ENCODE results near the gene PNKD. TPM values are rescaled to one million over a fixed set of nuclear protein-coding genes. Genes with fewer than 3 reads are reported as not detected.

The PNKD gene
- total RNA-seq, 1 donor: 26.8 TPM

- no peak overlapping the region for H3K4me3 ChIP-seq (ENCODE audit: low read depth, low read length)
- no peak for TF ChIP-seq CTCF (IDR thresholded peaks at IDR 0.05; ENCODE audit: insufficient read depth, low read depth, low read length)
- no peak for DNase-seq (ENCODE audit: low read depth)
Measured at GRCh38 chr2:218273908-218274249, 3.6 kb downstream of the PNKD start.

GRCh38 chr2:218274586-218274985 is 4.3 kb downstream of the PNKD start:
- no peak overlapping the region for H3K4me3 ChIP-seq (ENCODE audit: low read depth, low read length)
- TF ChIP-seq CTCF (IDR thresholded peaks at IDR 0.05; ENCODE audit: insufficient read depth, low read depth, low read length): no peak
- DNase-seq (ENCODE audit: low read depth): no peak

DNA sequence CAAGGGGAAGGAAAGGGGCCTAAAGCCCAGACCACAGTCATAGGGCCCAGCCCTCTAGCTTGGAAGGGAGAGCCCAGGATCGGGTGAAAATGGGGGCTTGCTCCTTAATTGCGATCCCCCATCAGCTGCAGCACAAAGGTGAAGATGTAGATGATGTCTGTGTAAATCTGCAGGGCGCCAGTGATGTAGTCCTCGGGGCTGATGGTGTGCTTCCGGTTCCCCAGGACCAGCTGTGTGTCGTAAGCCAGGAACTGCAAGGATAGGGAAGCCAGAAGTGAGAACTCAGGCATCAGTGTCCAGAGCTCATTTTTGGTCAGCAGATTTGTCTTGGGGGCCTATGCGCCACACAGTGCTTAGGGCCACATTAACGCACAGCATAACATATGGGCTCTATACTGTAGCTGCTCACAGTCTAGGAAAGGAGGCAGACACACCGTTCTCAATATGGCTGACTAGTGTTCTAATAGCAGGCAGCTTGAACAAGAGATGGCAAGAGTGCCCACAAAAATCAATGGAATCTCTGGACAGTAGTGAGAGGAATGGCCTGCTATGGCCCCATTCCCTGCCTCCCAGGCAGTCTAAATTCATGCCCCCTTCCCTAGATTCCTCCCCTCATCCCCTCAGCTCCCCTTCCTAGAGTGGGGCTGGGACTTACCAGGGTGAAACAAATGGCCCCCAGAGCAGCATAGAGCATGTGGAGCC is 5.2 kb downstream of the PNKD start:
- no peak for TF ChIP-seq CTCF (IDR thresholded peaks at IDR 0.05; ENCODE audit: insufficient read depth, low read depth, low read length)
- H3K4me3 ChIP-seq (ENCODE audit: low read depth, low read length): no peak overlapping the region
- no peak for DNase-seq (ENCODE audit: low read depth)

- no peak for DNase-seq (ENCODE audit: low read depth)
Measured at GRCh38 chr2:218276986-218277755, 6.9 kb downstream of the PNKD start.

GRCh38 chr2:218277921-218278320 is 7.6 kb downstream of the PNKD start:
- H3K4me3 ChIP-seq (ENCODE audit: low read depth, low read length): no peak overlapping the region
- no peak for DNase-seq (ENCODE audit: low read depth)
- TF ChIP-seq CTCF (IDR thresholded peaks at IDR 0.05; ENCODE audit: insufficient read depth, low read depth, low read length): no peak

More at GRCh38 chr2:218276986-218277755, 6.9 kb downstream of the PNKD start:
- no peak overlapping the region for H3K4me3 ChIP-seq (ENCODE audit: low read depth, low read length)
- TF ChIP-seq CTCF (IDR thresholded peaks at IDR 0.05; ENCODE audit: insufficient read depth, low read depth, low read length): no peak

DNA sequence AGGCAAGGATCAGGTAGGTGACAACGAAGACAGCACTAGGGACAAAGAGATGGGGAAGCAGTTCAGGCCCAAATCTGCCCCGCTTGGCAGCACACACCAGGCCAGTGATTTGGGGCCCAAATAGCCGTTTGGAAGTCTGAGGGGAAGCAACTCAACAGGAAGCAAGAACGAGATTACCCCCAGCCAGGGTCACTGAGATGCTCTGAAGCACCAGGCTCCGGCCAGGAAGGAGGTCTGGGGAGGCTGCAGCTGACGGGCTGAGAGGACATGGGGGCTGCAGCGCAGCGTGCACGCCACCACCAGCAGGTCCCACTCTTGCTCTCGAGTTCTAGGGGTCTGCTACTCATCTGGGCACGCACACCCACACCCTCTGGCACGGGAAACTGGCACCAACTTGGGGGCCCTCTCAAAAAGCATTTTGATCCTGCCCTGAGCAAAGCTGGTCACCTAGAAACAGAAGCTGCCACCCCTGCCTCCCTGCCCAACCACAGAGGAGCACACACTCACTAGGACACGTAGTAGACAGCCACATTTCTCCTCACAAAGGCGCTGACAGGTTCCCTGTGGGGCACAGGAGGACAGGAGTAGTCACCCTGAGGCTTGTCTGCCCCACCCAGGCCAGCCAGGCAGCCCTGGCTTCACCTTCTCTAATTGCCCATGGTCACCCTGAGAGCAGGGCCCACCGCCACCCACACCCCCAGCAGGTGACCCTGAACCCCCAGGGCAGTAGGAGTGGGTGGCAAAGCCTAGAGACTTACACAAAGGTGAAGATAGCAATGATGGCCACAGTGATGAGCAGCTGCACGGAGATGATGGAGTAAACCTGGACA is 8.4 kb downstream of the PNKD start:
- no peak for TF ChIP-seq CTCF (IDR thresholded peaks at IDR 0.05; ENCODE audit: insufficient read depth, low read depth, low read length)
- no peak overlapping the region for H3K4me3 ChIP-seq (ENCODE audit: low read depth, low read length)
- no peak for DNase-seq (ENCODE audit: low read depth)

Data from fibroblast of villous mesenchyme (primary cell).